GM12873 (cell line): Measurements from ENCODE around the gene PRRT1B.

Experiments
- TF ChIP-seq, protein P1 (sequence below): IDR thresholded peaks from 2 replicates; pipeline ENCODE4 v1.5.1; 2012; ENCODE audit warnings: low read depth, mild to moderate bottlenecking, moderate library complexity, low read length, control low read depth; ENCODE audit not compliant: insufficient read depth; ENCODE audit errors: missing control alignments

PRRT1B gene

DNA sequence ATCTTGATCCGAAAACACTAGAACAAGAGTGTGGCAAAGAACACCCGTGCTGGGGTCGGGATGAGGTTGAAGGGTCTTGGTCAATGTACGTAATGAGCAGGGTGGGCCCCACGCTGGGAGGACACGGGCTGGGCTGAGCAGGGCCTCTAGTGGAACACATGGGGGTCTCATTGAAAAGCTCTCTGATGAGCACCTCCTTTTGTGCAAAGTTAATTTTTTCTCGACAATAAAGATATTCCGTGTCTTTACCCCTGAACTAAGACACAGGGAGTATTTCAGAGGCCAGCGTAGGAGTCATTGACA is 22.3 kb upstream of the PRRT1B start:
- TF ChIP-seq, protein P1, sequence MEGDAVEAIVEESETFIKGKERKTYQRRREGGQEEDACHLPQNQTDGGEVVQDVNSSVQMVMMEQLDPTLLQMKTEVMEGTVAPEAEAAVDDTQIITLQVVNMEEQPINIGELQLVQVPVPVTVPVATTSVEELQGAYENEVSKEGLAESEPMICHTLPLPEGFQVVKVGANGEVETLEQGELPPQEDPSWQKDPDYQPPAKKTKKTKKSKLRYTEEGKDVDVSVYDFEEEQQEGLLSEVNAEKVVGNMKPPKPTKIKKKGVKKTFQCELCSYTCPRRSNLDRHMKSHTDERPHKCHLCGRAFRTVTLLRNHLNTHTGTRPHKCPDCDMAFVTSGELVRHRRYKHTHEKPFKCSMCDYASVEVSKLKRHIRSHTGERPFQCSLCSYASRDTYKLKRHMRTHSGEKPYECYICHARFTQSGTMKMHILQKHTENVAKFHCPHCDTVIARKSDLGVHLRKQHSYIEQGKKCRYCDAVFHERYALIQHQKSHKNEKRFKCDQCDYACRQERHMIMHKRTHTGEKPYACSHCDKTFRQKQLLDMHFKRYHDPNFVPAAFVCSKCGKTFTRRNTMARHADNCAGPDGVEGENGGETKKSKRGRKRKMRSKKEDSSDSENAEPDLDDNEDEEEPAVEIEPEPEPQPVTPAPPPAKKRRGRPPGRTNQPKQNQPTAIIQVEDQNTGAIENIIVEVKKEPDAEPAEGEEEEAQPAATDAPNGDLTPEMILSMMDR: no peak

DNA sequence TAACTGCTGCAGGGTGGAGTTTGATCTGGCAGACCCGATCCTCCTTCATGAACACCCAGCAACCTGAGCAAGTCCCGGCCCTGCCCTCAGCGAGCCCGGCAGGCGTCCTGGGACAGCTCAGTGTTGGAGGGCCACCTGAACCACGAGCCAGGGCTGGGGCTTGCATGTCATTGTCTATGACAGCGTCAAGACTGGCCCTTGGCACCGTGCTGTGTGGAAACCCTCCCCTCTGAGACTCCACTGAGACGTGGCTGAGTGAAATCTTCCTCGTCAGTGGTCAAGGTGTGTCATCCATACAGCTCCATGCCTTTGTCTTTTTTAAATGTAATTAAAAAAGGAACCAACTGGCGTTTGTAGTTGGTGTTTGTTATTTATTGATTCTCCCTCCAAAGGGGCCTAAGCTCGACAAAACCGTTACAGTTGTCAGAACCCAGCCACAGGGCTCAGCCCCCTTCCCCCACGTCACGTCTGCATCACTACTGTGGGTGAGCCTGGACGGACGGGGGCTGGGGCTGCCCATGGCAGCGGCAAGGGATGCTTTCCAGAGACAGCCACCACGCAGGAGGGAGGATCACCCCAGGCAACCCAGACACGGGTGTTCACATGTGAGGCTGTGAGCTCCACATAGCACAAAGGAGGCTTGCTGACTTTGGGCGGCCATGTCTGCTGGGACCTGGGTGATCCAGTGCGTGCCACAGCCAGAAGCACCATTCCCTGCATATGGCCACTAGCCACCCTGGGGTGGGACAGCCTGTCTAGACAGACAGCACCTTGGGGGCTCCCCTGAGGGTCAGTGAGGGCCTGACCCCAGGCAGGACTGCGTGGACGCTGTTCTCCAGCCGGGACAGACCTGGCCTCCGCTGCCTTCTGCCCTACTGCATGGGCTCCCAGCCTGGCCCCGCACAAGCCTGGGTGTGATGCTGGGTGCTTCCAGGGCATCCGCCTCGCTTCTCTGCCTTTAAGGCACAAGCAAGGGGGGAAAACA is 21.6 kb upstream of the PRRT1B start:
- TF ChIP-seq, protein P1: no peak

DNA sequence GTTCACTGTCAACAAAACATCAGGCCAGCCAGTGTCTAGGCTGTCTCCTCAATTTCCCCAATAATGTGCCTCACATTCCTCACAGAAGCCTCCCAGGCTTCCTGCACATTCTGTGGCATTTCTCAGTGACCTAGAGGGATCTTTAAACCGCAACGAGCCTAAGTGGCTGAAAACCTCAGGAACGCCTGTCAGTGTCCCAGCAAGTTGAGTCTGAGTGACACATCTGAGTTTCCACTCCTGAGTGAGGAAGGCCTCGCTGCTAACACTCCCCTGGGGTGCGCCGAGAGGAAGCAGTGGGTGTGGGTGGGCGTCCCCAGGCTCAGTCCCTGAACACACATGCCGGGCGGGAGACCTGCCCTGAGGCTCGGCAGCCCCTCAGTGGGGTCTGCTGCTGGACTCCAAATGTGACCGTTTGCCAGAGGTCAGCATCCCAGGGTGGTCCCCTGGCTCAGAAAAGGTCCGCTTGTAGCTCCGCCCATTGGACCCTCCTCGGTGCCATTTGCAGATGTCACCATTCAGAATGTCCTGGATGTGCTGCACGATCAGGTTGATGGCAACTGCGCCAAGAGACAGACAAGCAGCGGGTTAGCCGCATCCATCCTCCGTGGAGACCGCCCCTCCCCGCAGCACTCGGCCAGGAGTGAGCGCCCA is 20.5 kb upstream of the PRRT1B start:
- TF ChIP-seq, protein P1: no peak

DNA sequence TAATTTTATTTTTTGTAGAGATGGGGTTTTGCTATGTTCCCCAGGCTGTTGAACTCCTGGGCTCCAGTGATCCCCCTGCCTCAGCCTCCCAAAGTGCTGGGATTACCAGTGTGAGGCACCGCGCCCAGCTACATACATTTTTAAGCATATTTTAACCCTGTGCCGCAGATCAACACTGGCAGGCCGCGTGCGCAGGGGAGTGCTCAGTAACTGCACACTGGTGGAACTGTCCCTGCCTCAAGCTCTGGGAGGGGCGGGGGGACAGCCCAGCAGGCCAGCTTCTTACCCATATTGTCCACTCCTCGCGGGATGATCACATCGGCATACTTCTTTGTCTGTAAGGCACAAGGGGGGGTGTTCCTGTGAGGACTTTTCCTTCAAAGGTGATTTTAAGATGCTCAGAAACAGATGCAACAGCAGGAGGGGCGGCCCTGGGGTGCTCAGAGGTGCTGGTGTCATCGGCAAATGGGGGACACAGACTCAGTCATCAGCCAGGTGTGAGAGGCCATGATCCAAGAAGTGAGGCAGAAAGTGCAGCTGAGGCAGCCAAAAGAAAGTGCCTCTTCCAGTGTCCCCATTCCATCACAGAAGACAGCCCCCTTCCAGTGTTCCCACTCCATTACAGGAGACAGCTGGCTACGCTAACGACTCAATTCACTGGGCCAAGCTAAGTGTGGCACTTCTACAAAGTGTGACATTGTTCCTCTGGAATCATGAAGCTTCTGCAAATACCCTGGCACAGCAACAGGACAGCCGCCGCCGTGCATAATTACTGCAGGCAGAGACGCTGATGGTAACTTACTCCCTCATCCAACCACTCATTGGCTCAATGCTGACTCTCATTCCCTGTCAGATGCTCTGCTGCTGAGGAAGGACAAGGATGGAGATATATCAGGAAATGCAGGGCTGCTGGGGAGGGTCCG is 19.4 kb upstream of the PRRT1B start:
- TF ChIP-seq, protein P1: no peak

GRCh38 chr9:131528186-131528585 is 17.1 kb upstream of the PRRT1B start:
- TF ChIP-seq, protein P1: no peak

DNA sequence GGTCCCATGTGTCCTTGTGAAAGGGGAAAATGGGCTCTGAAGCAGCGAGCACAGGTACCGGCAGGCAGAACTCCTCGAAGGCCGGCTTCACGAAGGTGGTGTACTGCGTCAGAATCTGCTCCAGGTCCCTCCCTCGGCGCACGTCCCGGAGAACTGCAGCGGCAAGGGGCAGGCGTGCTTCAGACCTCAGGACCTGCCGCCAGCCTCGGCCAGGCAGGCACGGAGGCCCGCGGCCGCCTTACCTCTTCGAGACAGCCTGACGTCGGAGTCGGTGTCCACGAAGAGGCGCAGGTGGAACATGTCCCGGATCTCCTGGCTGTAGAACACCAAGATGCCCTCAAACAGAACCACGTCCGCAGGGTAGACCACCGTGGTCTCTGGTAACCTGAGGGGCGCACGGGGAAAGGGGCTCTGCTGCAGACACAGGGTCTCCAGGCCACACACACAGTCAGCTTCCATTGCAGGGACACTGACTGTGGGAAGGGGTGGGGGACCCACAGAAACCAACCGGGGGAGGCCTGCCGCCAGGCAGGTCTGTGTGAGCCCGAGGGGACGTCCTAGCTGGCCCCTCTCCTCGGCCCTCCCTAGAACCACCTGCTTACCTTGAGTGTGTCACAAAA is 16.3 kb upstream of the PRRT1B start:
- TF ChIP-seq, protein P1: no peak
